ENCODE measurements around the gene ITPRIP. TPM values are rescaled to one million over a fixed set of nuclear protein-coding genes. Genes with fewer than 3 reads are reported as not detected.
A peak's percentile ranks its signal among the peaks of the same experiment; 100 is the strongest.

Gene ITPRIP
- total RNA-seq, 6 experiments from 2014 or later: 2.9 to 9.7 (median 7.7) TPM

- ATAC-seq (peak; percentile 17 to 54 (median 40)), DNase-seq (peak in 1 of 3 donors; percentile 80)
- H3K4me3 ChIP-seq: peak overlapping the region; percentile 72 to 91 (median 87)
- H3K27ac ChIP-seq: peak overlapping the region; percentile 95 to 97 (median 96)
- peaks cover 0 to 22% (median 3%) of the 10 kb centered on the region in 4 donors for H3K4me1 ChIP-seq
- intact Hi-C loops (cut with DNase I): no loop called here
- H3K9me3 ChIP-seq: no peaks in the 10 kb centered on the region
- no peaks in the 10 kb centered on the region for H3K36me3 ChIP-seq
- TF ChIP-seq CTCF (IDR thresholded peaks at IDR 0.05) (no peak), POLR2A (IDR thresholded peaks at IDR 0.05) (no peak)
- WGBS (ENCODE audit: insufficient coverage, low coverage, low lambda C conversion rate, missing lambda C conversion rate): 7% methylated on average over 9 of the region's 11 CpGs
- H3K27me3 ChIP-seq: no peaks in the 10 kb centered on the region
These were observed 1.3 kb upstream of the ITPRIP start for GRCh38 chr10:104339469-104340110.

GRCh38 chr10:104337521-104337984 is 712 bp downstream of the ITPRIP start:
- intact Hi-C loops (cut with DNase I): no loop called here
- ATAC-seq (peak; percentile 10 to 45 (median 40)), DNase-seq (peak in 2 of 3 donors; percentile 55 to 62)
- 0% methylated on average over 15 of the region's 23 CpGs for WGBS (ENCODE audit: insufficient coverage, low coverage, low lambda C conversion rate, missing lambda C conversion rate)
- peak overlapping the region; percentile 95 to 97 (median 96) for H3K27ac ChIP-seq
- peaks cover 0 to 23% (median 3%) of the 10 kb centered on the region in 4 donors for H3K4me1 ChIP-seq
- peak overlapping the region; percentile 72 to 91 (median 87) for H3K4me3 ChIP-seq
- no peak for TF ChIP-seq CTCF (IDR thresholded peaks at IDR 0.05)
- H3K27me3 ChIP-seq: no peaks in the 10 kb centered on the region
- H3K36me3 ChIP-seq: no peaks in the 10 kb centered on the region
- no peaks in the 10 kb centered on the region for H3K9me3 ChIP-seq

GRCh38 chr10:104336821-104337467 is 1.3 kb downstream of the ITPRIP start:
- 5% methylated on average over 12 of the region's 12 CpGs for WGBS (ENCODE audit: insufficient coverage, low coverage, low lambda C conversion rate, missing lambda C conversion rate)
- Histone ChIP-seq H3K27me3 (no peaks in the 10 kb centered on the region), H3K36me3 (no peaks in the 10 kb centered on the region), H3K9me3 (no peaks in the 10 kb centered on the region), H3K4me3 (peak overlapping the region; percentile 72 to 91 (median 87)), H3K4me1 (peaks cover 0 to 23% (median 3%) of the 10 kb centered on the region in 4 donors), H3K27ac (peak overlapping the region; percentile 95 to 97 (median 96))
- no peak for TF ChIP-seq POLR2A (IDR thresholded peaks at IDR 0.05)
- no peak for TF ChIP-seq CTCF (IDR thresholded peaks at IDR 0.05)
- ATAC-seq (peak; percentile 34 to 80 (median 60)), DNase-seq (peak in 1 of 3 donors; percentile 74)
- intact Hi-C loops (cut with DNase I): no loop called here

- Histone ChIP-seq H3K4me1 (peaks cover 0 to 38% (median 2%) of the 10 kb centered on the region in 4 donors), H3K27ac (peak overlapping the region in 2 of 3 donors; percentile 96 to 97), H3K9me3 (no peaks in the 10 kb centered on the region), H3K4me3 (no peak overlapping the region), H3K27me3 (no peaks in the 10 kb centered on the region), H3K36me3 (no peaks in the 10 kb centered on the region)
- WGBS (ENCODE audit: insufficient coverage, low coverage, low lambda C conversion rate, missing lambda C conversion rate): 91% methylated on average over 4 of the region's 13 CpGs
- ATAC-seq: no peak
- peak in 1 of 3 donors; percentile 45 for DNase-seq
- intact Hi-C loops (cut with DNase I): no loop called here
- no peak for TF ChIP-seq CTCF (IDR thresholded peaks at IDR 0.05)
- TF ChIP-seq POLR2A (IDR thresholded peaks at IDR 0.05): no peak
These were observed 3.2 kb downstream of the ITPRIP start for GRCh38 chr10:104334965-104335650.
